OCI-LY3 (cell line): ENCODE results near the gene PLAAT4.
"Not testable (repeated sequence)": the region's sequence is repeated elsewhere in the genome, so short reads cannot be mapped to it uniquely, and the experiment has no call there.

Experiments used
- H2AFZ ChIP-seq: fragments of 200-600, 300-600 bp; shearing (Covaris generic); 2 replicates; pipeline ENCODE4 v1.6.0; 2014; ENCODE audit warnings: antibody characterized with exemption, low read depth, low read length
- H3K27ac ChIP-seq: fragments of 200-600, 300-600 bp; sonication (generic); 2 replicates; pipeline ENCODE4 v1.5.1; 2014; ENCODE audit warnings: mild to moderate bottlenecking, low read length, moderate library complexity, mixed read lengths
- H3K27me3 ChIP-seq: fragments of 200-600, 300-600 bp; sonication (generic); 2 replicates; pipeline ENCODE4 v1.6.1; 2014; ENCODE audit warnings: low read depth, low read length, mixed read lengths
- H3K36me3 ChIP-seq: fragments of 200-600, 300-600 bp; sonication (generic); replicated peaks from 2 replicates; pipeline ENCODE3; 2014; ENCODE audit warnings: low read depth, low read length, mixed read lengths
- H3K4me1 ChIP-seq: fragments of 300-600, 200-600 bp; sonication (generic); 2 replicates; pipeline ENCODE4 v1.6.1; 2014; ENCODE audit warnings: low read length, mixed read lengths
- H3K4me2 ChIP-seq: fragments of 200-600, 300-600 bp; sonication (generic); 2 replicates; pipeline ENCODE4 v1.6.1; 2014; ENCODE audit warnings: low read length, mixed read lengths
- H3K4me3 ChIP-seq: fragments of 300-600, 200-600 bp; sonication (generic); 2 replicates; pipeline ENCODE4 v1.5.1; 2014; ENCODE audit warnings: antibody characterized with exemption, mild to moderate bottlenecking, low read length, moderate library complexity
- H3K79me2 ChIP-seq: fragments of 300-600, 200-600 bp; shearing (Covaris generic); 2 replicates; pipeline ENCODE4 v1.6.1; 2014; ENCODE audit warnings: mild to moderate bottlenecking, low read length, mixed read lengths
- H3K9ac ChIP-seq: fragments of 300-600, 200-600 bp; shearing (Covaris generic); 2 replicates; pipeline ENCODE4 v1.6.0; 2014; ENCODE audit warnings: mild to moderate bottlenecking, low read length, moderate library complexity
- H3K9me3 ChIP-seq: fragments of 200-600, 300-600 bp; shearing (Covaris generic); 2 replicates; pipeline ENCODE4 v1.6.1; 2014; ENCODE audit warnings: low read length, mixed read lengths; ENCODE audit not compliant: insufficient read depth
- H4K20me1 ChIP-seq: fragments of 200-600, 300-600 bp; sonication (generic); 2 replicates; pipeline ENCODE4 v1.6.1; 2016; ENCODE audit warnings: low read length, mixed read lengths; ENCODE audit not compliant: insufficient read depth
- EZH2phosphoT487 ChIP-seq: fragments of 200-600 bp; shearing (Covaris generic); IDR thresholded peaks from 2 replicates; pipeline ENCODE4 v1.6.1; 2018; ENCODE audit warnings: antibody characterized with exemption, mixed run types, low read depth
- TF ChIP-seq, protein P1 (sequence below): fragments of 200-600, 300-600 bp; sonication (generic); IDR thresholded peaks from 2 replicates; pipeline ENCODE4 v1.5.1; 2014; ENCODE audit warnings: antibody characterized with exemption, low read length, low read depth

PLAAT4 gene

DNA sequence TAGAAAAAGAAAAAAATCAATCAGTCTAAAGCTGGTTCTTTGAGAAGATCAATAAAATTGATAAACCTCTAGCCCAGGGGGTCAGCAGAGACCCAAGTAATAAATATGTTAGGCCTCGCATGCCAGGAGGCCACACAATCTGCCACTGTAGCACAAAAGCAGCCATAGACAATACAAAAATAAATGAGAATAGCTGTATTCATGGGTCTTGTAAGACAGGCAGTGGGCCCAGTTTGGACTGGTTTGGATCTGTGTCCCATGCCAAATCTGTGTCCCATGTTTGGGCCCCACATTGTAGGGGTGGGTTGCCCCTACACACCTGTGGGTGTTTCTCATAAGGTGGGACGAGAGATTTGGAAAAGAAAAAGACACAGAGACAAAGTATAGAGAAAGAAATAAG, 6.6 kb upstream of the PLAAT4 start:
- H3K36me3 ChIP-seq: no peaks in the 10 kb centered on the region
- H4K20me1 ChIP-seq: no peaks in the 10 kb centered on the region
- H3K27ac ChIP-seq: no peak overlapping the region
- TF ChIP-seq, protein P1, sequence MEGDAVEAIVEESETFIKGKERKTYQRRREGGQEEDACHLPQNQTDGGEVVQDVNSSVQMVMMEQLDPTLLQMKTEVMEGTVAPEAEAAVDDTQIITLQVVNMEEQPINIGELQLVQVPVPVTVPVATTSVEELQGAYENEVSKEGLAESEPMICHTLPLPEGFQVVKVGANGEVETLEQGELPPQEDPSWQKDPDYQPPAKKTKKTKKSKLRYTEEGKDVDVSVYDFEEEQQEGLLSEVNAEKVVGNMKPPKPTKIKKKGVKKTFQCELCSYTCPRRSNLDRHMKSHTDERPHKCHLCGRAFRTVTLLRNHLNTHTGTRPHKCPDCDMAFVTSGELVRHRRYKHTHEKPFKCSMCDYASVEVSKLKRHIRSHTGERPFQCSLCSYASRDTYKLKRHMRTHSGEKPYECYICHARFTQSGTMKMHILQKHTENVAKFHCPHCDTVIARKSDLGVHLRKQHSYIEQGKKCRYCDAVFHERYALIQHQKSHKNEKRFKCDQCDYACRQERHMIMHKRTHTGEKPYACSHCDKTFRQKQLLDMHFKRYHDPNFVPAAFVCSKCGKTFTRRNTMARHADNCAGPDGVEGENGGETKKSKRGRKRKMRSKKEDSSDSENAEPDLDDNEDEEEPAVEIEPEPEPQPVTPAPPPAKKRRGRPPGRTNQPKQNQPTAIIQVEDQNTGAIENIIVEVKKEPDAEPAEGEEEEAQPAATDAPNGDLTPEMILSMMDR: no peak
- no peak for TF ChIP-seq EZH2phosphoT487
- H3K4me2 ChIP-seq: no peak overlapping the region
- no peak overlapping the region for H3K4me3 ChIP-seq
- no peak overlapping the region for H3K9ac ChIP-seq
- no peak overlapping the region for H2AFZ ChIP-seq
- no peaks in the 10 kb centered on the region for H3K79me2 ChIP-seq
- peaks cover 9% of the 10 kb centered on the region for H3K4me1 ChIP-seq
- no peaks in the 10 kb centered on the region for H3K9me3 ChIP-seq
- H3K27me3 ChIP-seq: peaks cover 22% of the 10 kb centered on the region

DNA sequence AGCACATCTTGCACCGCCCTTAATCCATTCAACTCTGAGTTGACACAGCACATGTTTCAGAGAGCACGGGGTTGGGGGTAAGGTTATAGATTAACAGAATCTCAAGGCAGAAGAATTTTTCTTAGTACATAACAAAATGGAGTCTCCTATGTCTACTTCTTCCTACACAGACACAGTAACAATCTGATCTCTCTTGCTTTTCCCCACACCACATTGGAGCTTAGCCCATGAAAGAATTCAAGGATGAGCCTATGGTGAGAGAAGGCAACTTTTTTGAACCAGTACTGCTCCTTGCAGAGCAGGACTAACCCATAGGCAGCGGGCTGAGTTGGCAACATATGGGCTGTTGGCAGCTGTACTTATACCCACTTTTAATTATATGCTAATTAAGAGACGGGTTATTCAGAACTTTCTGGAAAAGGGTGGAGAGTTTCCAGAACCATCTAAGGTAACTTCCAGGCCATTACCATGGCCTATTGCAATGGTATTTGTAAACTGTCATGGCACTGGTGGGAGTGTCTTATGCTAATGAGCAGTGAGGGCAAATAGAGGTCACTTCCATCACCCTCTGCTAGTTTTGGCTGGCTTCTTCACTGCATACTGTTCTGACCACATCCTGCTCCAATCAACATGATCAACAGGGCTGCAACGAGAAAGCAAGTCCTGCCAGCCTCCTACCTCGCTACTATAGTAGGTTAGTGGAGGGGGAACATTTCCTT, 5.4 kb upstream of the PLAAT4 start:
- H2AFZ ChIP-seq: peak overlapping the region; percentile 25; the same call in 1 of the 2 replicates
- H3K4me2 ChIP-seq: peak overlapping the region; percentile 11; the same call in 1 of the 2 replicates
- H3K79me2 ChIP-seq, H3K4me3 ChIP-seq, H3K9me3 ChIP-seq, H3K9ac ChIP-seq, H4K20me1 ChIP-seq, H3K27ac ChIP-seq, H3K36me3 ChIP-seq: not testable (repeated sequence)
- H3K27me3 ChIP-seq: peaks cover 22% of the 10 kb centered on the region
- peaks cover 12% of the 10 kb centered on the region for H3K4me1 ChIP-seq

DNA sequence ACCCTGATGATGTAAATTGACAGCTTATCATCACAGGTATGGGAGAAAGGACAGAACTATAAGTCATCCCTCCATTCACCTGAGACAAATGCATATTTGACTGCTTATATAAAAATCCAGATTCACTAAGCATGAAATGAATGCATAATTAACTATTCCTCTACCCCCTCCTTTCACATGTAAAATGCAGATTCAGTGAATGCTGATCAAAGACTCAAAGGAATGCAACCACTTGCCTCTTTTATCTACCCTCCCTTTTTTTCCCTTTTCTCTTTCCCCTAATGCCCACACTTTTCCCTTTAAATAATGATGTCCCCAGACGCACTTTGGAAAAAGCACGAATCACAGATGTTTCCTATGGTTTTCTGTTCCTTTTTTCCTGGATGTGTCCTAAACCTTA, 4.5 kb upstream of the PLAAT4 start:
- Histone ChIP-seq H3K36me3 (no peaks in the 10 kb centered on the region), H3K27ac (no peak overlapping the region), H3K4me2 (no peak overlapping the region), H3K4me3 (no peak overlapping the region), H3K4me1 (peaks cover 20% of the 10 kb centered on the region), H3K79me2 (no peaks in the 10 kb centered on the region), H3K27me3 (peaks cover 22% of the 10 kb centered on the region), H4K20me1 (no peaks in the 10 kb centered on the region), H3K9ac (no peak overlapping the region), H2AFZ (no peak overlapping the region), H3K9me3 (no peaks in the 10 kb centered on the region)
- no peak for TF ChIP-seq EZH2phosphoT487
- TF ChIP-seq, protein P1: no peak

DNA sequence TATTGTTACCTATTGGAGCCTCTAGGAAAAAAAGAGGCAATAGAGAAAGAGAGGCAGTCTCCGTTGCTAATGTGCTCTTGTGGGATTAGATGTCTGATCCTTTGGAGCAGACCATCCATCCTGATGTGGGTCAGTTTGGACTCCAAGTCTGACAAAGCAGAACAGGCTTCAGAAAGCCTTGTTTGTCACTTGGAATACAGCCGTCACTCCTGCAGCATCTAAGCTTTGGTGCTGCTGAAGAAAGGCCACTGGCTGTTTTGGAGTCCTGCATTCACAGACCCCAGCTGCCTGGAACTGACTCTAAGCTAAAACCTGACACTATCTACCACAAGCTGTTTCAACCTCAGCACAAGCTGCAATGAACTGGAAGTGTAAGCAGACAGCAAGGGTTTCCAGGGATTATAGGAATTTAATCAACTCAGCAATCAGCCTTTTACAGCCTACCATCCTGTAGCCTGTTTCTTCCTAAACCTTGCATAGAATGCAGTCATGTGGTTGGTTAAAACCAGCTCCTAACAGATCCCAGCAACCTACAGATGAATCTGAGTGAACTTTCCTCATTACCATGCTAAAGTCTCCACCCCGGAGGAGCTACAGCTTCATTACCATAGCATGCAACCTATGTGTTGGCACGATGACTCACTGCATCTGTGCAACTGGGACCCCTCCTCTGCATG, 3.7 kb upstream of the PLAAT4 start:
- H3K4me2 ChIP-seq: no peak overlapping the region
- H3K27ac ChIP-seq: no peak overlapping the region
- no peak overlapping the region for H2AFZ ChIP-seq

More for the DNA sequence above, 3.7 kb upstream of the PLAAT4 start:
- peaks cover 26% of the 10 kb centered on the region for H3K4me1 ChIP-seq
- H3K4me3 ChIP-seq: no peak overlapping the region
- TF ChIP-seq, protein P1: no peak
- no peak for TF ChIP-seq EZH2phosphoT487
- peaks cover 22% of the 10 kb centered on the region for H3K27me3 ChIP-seq
- H3K79me2 ChIP-seq: no peaks in the 10 kb centered on the region
- H3K36me3 ChIP-seq: no peaks in the 10 kb centered on the region
- no peaks in the 10 kb centered on the region for H3K9me3 ChIP-seq
- no peaks in the 10 kb centered on the region for H4K20me1 ChIP-seq
- no peak overlapping the region for H3K9ac ChIP-seq
